RKO (cell line): ENCODE results near the gene TAF1B.

Experiments used
- DNase-seq: peaks from one replicate; pipeline ENCODE4 v3.0.0-alpha.2; 2016; ENCODE audit warnings: low spot score

The TAF1B gene

GRCh38 chr2:9843229-9844035, at the start of gene TAF1B:
Gene TAF1B (plus strand): TSS chr2:9843474. CDS start chr2:9843542, 68 bp downstream.
- peak; percentile 94 for DNase-seq

- no peak for DNase-seq
Measured at GRCh38 chr2:9793918-9794717, 49.2 kb upstream of the TAF1B start.

- no peak for DNase-seq
Measured at GRCh38 chr2:9795071-9795470, 48.2 kb upstream of the TAF1B start.

GRCh38 chr2:9796056-9797010, 46.9 kb upstream of the TAF1B start:
- DNase-seq = no peak

- DNase-seq = no peak
Measured at GRCh38 chr2:9797086-9797485, 46.2 kb upstream of the TAF1B start.

- DNase-seq = no peak
Measured at GRCh38 chr2:9797681-9798556, 45.4 kb upstream of the TAF1B start.

GRCh38 chr2:9799011-9799596, 44.2 kb upstream of the TAF1B start:
- no peak for DNase-seq

- DNase-seq = peak; percentile 79
Measured at GRCh38 chr2:9799729-9800632, 43.3 kb upstream of the TAF1B start.

GRCh38 chr2:9800639-9800974, 42.7 kb upstream of the TAF1B start:
- DNase-seq = no peak

GRCh38 chr2:9800975-9801726, 42.1 kb upstream of the TAF1B start:
- DNase-seq = peak; percentile 28

- DNase-seq = no peak
Measured at GRCh38 chr2:9802576-9802993, 40.7 kb upstream of the TAF1B start.

GRCh38 chr2:9803023-9803805, 40.1 kb upstream of the TAF1B start:
- DNase-seq = no peak

GRCh38 chr2:9805435-9806297, 37.6 kb upstream of the TAF1B start:
- DNase-seq = no peak

- no peak for DNase-seq
Measured at GRCh38 chr2:9806298-9806610, 37.0 kb upstream of the TAF1B start.

- no peak for DNase-seq
Measured at GRCh38 chr2:9806656-9807055, 36.6 kb upstream of the TAF1B start.

GRCh38 chr2:9807056-9807455, 36.2 kb upstream of the TAF1B start:
- no peak for DNase-seq

- DNase-seq = no peak
Measured at GRCh38 chr2:9807555-9808305, 35.5 kb upstream of the TAF1B start.
